Activated B cell treated with CpG ODN at 0.5 μM for 24 hours (primary cell): ENCODE data around the gene CA9. TPM values are rescaled to one million over a fixed set of nuclear protein-coding genes. Genes with fewer than 3 reads are reported as not detected.

Experiments used
- ATAC-seq: fragments of 200-7000 bp; cut with Tn5 transposase; one replicate; pipeline ENCODE4 v1.10.0; 2021; ENCODE audit warnings: low read depth, mild to moderate bottlenecking, moderate library complexity
- CTCF ChIA-PET: fragments of 350-600 bp; sonication (Branson Sonifier 250); formaldehyde crosslinking; loops from one replicate; lab custom pipeline; 2021; ENCODE audit warnings: antibody characterized with exemption; lab: Charles Lee
- POLR2A ChIA-PET: fragments of 350-600 bp; sonication (Branson Sonifier 250); formaldehyde crosslinking; loops from one replicate; lab custom pipeline; 2021; ENCODE audit warnings: antibody characterized with exemption; lab: Charles Lee
- DNase-seq: peaks from one replicate; pipeline ENCODE4 v3.0.0; 2022
- H3K27ac Mint-ChIP-seq: one replicate; pipeline ENCODE4 v1.8.0; 2020; ENCODE audit warnings: mixed read lengths
- H3K27me3 Mint-ChIP-seq: one replicate; pipeline ENCODE4 v1.8.0; 2021; ENCODE audit warnings: mixed read lengths
- H3K36me3 Mint-ChIP-seq: one replicate; pipeline ENCODE4 v1.8.0; 2021; ENCODE audit warnings: low read depth, mixed read lengths
- H3K4me1 Mint-ChIP-seq: one replicate; pipeline ENCODE4 v1.8.0; 2021; ENCODE audit warnings: mixed read lengths
- H3K4me3 Mint-ChIP-seq: one replicate; pipeline ENCODE4 v1.8.0; 2020; ENCODE audit warnings: mild to moderate bottlenecking, mixed read lengths
- H3K9me3 Mint-ChIP-seq: one replicate; pipeline ENCODE4 v1.8.0; 2020; ENCODE audit warnings: mixed read lengths
- CTCF ChIP-seq: fragments of 200-600 bp; IDR thresholded peaks from one replicate; pipeline ENCODE4 v1.8.0; 2022; ENCODE audit warnings: antibody characterized with exemption, mild to moderate bottlenecking
- intact Hi-C: fragments of 100-400 bp; cut with micrococcal nuclease; formaldehyde crosslinking; loops from one replicate; pipeline ENCODE4 v1.15.1; 2024
- total RNA-seq: library from RNA; stranded (reverse); gene quantifications from 2 replicates; pipeline ENCODE4 v1.2.3, GENCODE V29; 2022

Gene CA9
- total RNA-seq, 1 donor from 2014 or later = not detected

- no peak for TF ChIP-seq CTCF
- ChIA-PET POLR2A (interaction anchor here (0.6 kb wide), 1 partner anchor 148 kb away, joined by 4 read pairs; no protein-coding TSS in a partner anchor), CTCF (no interaction called here)
- ATAC-seq (no peak), DNase-seq (no peak)
- no peak overlapping the region for H3K27ac Mint-ChIP-seq
- no peaks in the 10 kb centered on the region for H3K36me3 Mint-ChIP-seq
- no peak overlapping the region for H3K4me3 Mint-ChIP-seq
- no peaks in the 10 kb centered on the region for H3K9me3 Mint-ChIP-seq
- peaks cover 9% of the 10 kb centered on the region for H3K4me1 Mint-ChIP-seq
- intact Hi-C loops = no loop called here
- no peaks in the 10 kb centered on the region for H3K27me3 Mint-ChIP-seq
Measured at GRCh38 chr9:35700031-35700430, 26.3 kb downstream of the CA9 start.

DNA sequence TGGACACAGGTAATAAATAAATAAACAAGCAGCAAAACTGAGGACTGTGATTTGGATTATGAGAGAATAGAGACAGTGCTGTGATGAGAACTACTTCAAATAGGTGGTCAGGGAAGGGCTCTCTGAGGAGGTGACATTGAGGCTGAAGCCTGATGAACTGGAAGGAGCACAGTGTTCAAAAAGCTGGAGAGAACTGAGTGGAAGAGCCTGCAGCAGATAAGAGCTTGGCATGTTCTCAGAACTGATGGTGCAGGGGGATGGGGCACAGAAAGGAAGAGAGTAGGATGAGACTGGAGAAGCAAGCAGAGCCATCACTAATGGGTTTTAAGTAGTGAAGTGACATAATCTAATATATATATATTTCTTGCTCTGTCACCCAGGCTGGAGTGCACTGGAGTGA, 27.2 kb downstream of the CA9 start:
- no peak for TF ChIP-seq CTCF
- H3K9me3 Mint-ChIP-seq = no peaks in the 10 kb centered on the region
- CTCF ChIA-PET = interaction anchor here (1.2 kb wide), 1 partner anchor 26 kb away, joined by 3 read pairs; no protein-coding TSS in a partner anchor
- no peak overlapping the region for H3K27ac Mint-ChIP-seq
- H3K4me1 Mint-ChIP-seq = peaks cover 9% of the 10 kb centered on the region
- no peak overlapping the region for H3K4me3 Mint-ChIP-seq
- H3K27me3 Mint-ChIP-seq = no peaks in the 10 kb centered on the region
- POLR2A ChIA-PET = no interaction called here
- H3K36me3 Mint-ChIP-seq = no peaks in the 10 kb centered on the region
- ATAC-seq = no peak
- intact Hi-C loops = no loop called here
- no peak for DNase-seq

GRCh38 chr9:35702696-35703095, 29.0 kb downstream of the CA9 start:
- ATAC-seq = no peak
- CTCF ChIA-PET = no interaction called here
- no peak overlapping the region for H3K4me3 Mint-ChIP-seq
- no peaks in the 10 kb centered on the region for H3K27me3 Mint-ChIP-seq
- POLR2A ChIA-PET = no interaction called here
- no peaks in the 10 kb centered on the region for H3K4me1 Mint-ChIP-seq
- DNase-seq = no peak
- no peaks in the 10 kb centered on the region for H3K36me3 Mint-ChIP-seq
- H3K27ac Mint-ChIP-seq = no peak overlapping the region
- H3K9me3 Mint-ChIP-seq = no peaks in the 10 kb centered on the region
- no peak for TF ChIP-seq CTCF
- intact Hi-C loops = no loop called here

- ChIA-PET POLR2A (interaction anchor here (0.5 to 1.3 kb wide), 2 partner anchors 14 to 53 kb away, joined by 3 to 4 read pairs; partner anchors contain the start of gene TPM2), CTCF (no interaction called here)
- Mint-ChIP-seq H3K9me3 (no peaks in the 10 kb centered on the region), H3K36me3 (no peaks in the 10 kb centered on the region), H3K4me1 (no peaks in the 10 kb centered on the region), H3K27ac (no peak overlapping the region), H3K27me3 (no peaks in the 10 kb centered on the region), H3K4me3 (no peak overlapping the region)
- TF ChIP-seq CTCF = no peak
- ATAC-seq (no peak), DNase-seq (no peak)
- intact Hi-C loops = no loop called here
Measured at GRCh38 chr9:35703906-35704672, 30.4 kb downstream of the CA9 start.

DNA sequence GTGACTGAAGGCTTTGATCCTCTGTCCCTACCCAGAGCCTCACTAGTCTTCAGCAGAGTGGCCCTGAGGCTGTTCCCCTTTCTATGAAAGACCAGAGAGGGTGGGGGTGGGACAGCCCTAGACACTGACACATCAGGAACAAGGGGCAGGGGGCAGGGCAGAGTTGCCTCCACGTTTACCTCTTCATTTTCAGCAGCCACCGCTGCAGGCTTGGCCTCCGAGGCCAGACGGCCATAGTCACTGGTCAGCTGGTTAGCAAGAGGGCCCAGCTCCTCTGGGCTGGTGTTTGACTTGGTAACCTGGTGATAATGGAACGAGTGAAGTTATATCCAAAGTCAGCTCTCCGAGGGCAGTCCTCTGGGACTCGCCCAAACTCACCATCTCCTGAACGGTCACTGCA, 31.6 kb downstream of the CA9 start:
- TF ChIP-seq CTCF = no peak
- H3K27me3 Mint-ChIP-seq = no peaks in the 10 kb centered on the region
- H3K9me3 Mint-ChIP-seq = no peaks in the 10 kb centered on the region
- intact Hi-C loops = no loop called here
- no peak overlapping the region for H3K27ac Mint-ChIP-seq
- no peak overlapping the region for H3K4me3 Mint-ChIP-seq
- ChIA-PET POLR2A (interaction anchor here (0.6 to 1.5 kb wide), 4 partner anchors 9 to 44 kb away, joined by 3 to 10 read pairs (median 4); partner anchors contain the start of gene TPM2), CTCF (interaction anchor here (5.5 kb wide), 1 partner anchor 10 kb away, joined by 37 read pairs; no protein-coding TSS in a partner anchor)
- no peaks in the 10 kb centered on the region for H3K4me1 Mint-ChIP-seq
- H3K36me3 Mint-ChIP-seq = peaks cover 2% of the 10 kb centered on the region
- ATAC-seq (no peak), DNase-seq (no peak)
